Activated T-cell treated with anti-CD3 and anti-CD28 coated beads for 1 hour (primary cell): Measurements from ENCODE around the gene SORCS2.
"Not testable (repeated sequence)": the region's sequence is repeated elsewhere in the genome, so short reads cannot be mapped to it uniquely, and the experiment has no call there.

ENCODE experiments used
- DNase-seq: peaks from one replicate; pipeline ENCODE4 v3.0.0-alpha.2; 2020; ENCODE audit warnings: low read depth

Gene SORCS2

GRCh38 chr4:7585768-7586167 is 393.4 kb downstream of the SORCS2 start:
- no peak for DNase-seq

GRCh38 chr4:7587433-7588405 is 395.4 kb downstream of the SORCS2 start:
- no peak for DNase-seq

GRCh38 chr4:7590189-7590588 is 397.9 kb downstream of the SORCS2 start:
- no peak for DNase-seq

GRCh38 chr4:7590899-7591298 is 398.6 kb downstream of the SORCS2 start:
- no peak for DNase-seq

GRCh38 chr4:7591409-7592053 is 399.2 kb downstream of the SORCS2 start:
- DNase-seq = no peak

GRCh38 chr4:7593646-7594412 is 401.5 kb downstream of the SORCS2 start:
- DNase-seq = no peak

GRCh38 chr4:7595934-7596461 is 403.7 kb downstream of the SORCS2 start:
- no peak for DNase-seq

GRCh38 chr4:7596918-7597606 is 404.7 kb downstream of the SORCS2 start:
- DNase-seq = no peak

- DNase-seq = no peak
Observed at GRCh38 chr4:7598939-7599790, 406.8 kb downstream of the SORCS2 start.

- DNase-seq = no peak
Observed at GRCh38 chr4:7600247-7600646, 407.9 kb downstream of the SORCS2 start.

- DNase-seq = not testable (repeated sequence)
Observed at GRCh38 chr4:7602166-7602565, 409.8 kb downstream of the SORCS2 start.

- DNase-seq = no peak
Observed at GRCh38 chr4:7607156-7607910, 415.0 kb downstream of the SORCS2 start.

GRCh38 chr4:7608046-7608445 is 415.7 kb downstream of the SORCS2 start:
- DNase-seq = no peak

- no peak for DNase-seq
Observed at GRCh38 chr4:7609316-7609715, 417.0 kb downstream of the SORCS2 start.

- no peak for DNase-seq
Observed at GRCh38 chr4:7610022-7610670, 417.8 kb downstream of the SORCS2 start.

- DNase-seq = no peak
Observed at GRCh38 chr4:7610841-7611240, 418.5 kb downstream of the SORCS2 start.

- DNase-seq = no peak
Observed at GRCh38 chr4:7612311-7612897, 420.1 kb downstream of the SORCS2 start.

- DNase-seq = no peak
Observed at GRCh38 chr4:7614350-7614949, 422.1 kb downstream of the SORCS2 start.

GRCh38 chr4:7616193-7616592 is 423.9 kb downstream of the SORCS2 start:
- DNase-seq = no peak
